Measurements from ENCODE around the gene KLRF2. TPM values are rescaled to one million over a fixed set of nuclear protein-coding genes. Genes with fewer than 3 reads are reported as not detected.

KLRF2 gene
- total RNA-seq, 1 experiment from 2014 or later: not detected

DNA sequence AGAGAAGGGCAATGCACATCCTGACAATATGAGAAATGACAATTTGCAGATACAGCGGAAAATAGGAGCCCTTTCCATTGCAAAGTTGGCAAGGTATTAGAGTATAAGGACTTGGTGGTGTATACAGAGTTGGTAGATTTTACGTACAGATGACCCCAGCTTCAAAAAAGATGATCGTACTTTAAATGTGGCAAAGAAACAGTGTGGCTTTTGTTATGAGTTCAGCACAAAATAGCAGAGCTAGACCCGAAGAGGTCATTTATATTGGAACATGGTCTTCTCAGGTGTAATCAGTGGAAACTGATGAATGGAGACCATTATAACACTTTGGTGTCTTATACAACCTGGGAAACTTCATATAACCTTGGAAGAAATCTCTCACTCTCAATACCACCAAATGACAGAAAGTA lies 14.4 kb upstream of the KLRF2 start:
- no CpG with 5 or more reads among the region's 4 CpGs for WGBS (ENCODE audit: extremely low coverage, insufficient read length, low lambda C conversion rate)
- Histone ChIP-seq H2BK20ac (ENCODE audit: low read depth, low read length, poor library complexity, severe bottlenecking) (no peak overlapping the region), H3K4me1 (ENCODE audit: insufficient read depth, low read length) (no peaks in the 10 kb centered on the region; the same call in 1 of the 2 replicates), H3K79me1 (ENCODE audit: insufficient read depth, low read depth, low read length, poor library complexity, severe bottlenecking) (no peaks in the 10 kb centered on the region), H3K27ac (ENCODE audit: insufficient read length, low read depth, low read length) (no peak overlapping the region), H4K20me1 (ENCODE audit: control insufficient read depth, insufficient read depth, insufficient read length) (no peaks in the 10 kb centered on the region), H3K18ac (ENCODE audit: insufficient read length, low read depth, low read length) (no peak overlapping the region), H2AK5ac (ENCODE audit: insufficient read length, low read length) (no peak overlapping the region), H2BK120ac (ENCODE audit: low read depth, low read length, poor library complexity, severe bottlenecking) (no peak overlapping the region), H3T11ph (ENCODE audit: low read length) (no peak overlapping the region), H3K9me3 (ENCODE audit: control insufficient read depth, low read depth, low read length) (no peaks in the 10 kb centered on the region), H3K14ac (ENCODE audit: insufficient read depth, low read length) (no peak overlapping the region), H3K79me2 (ENCODE audit: insufficient read depth, low read length) (no peaks in the 10 kb centered on the region), H3K4ac (ENCODE audit: low read depth, low read length) (no peak overlapping the region), H4K91ac (ENCODE audit: insufficient read length, low read depth, low read length) (no peak overlapping the region), H2BK5ac (ENCODE audit: insufficient read length, low read length) (no peak overlapping the region), H3K27me3 (ENCODE audit: insufficient read depth, low read length) (no peaks in the 10 kb centered on the region), H2AFZ (ENCODE audit: low read length) (no peak overlapping the region), H4K5ac (ENCODE audit: insufficient read length, low read depth, low read length) (no peak overlapping the region), H2BK12ac (ENCODE audit: insufficient read length, low read depth, low read length) (no peak overlapping the region), H3K9ac (ENCODE audit: extremely low read depth, insufficient read length, low read length) (no peak overlapping the region), H2BK15ac (ENCODE audit: low read depth, low read length) (no peak overlapping the region), H4K8ac (replicated peaks; ENCODE audit: insufficient read length, low read depth, low read length) (no peak overlapping the region), H3K4me2 (ENCODE audit: insufficient read depth, insufficient read length, low read length) (no peak overlapping the region), H3K23me2 (ENCODE audit: insufficient read length, low read depth, low read length, poor library complexity, severe bottlenecking) (no peaks in the 10 kb centered on the region), H3K56ac (ENCODE audit: insufficient read length, low read depth, low read length) (no peak overlapping the region), H3K23ac (ENCODE audit: insufficient read length, low read depth, low read length) (no peak overlapping the region)
- H3K27me3 Mint-ChIP-seq (ENCODE audit: low read depth): no peaks in the 10 kb centered on the region
- H3K4me1 Mint-ChIP-seq: peaks cover 18 to 20% of the 10 kb centered on the region in 2 experiments
- no peak overlapping the region for H3K4me3 Mint-ChIP-seq
- no peak for DNase-seq
- no peak overlapping the region for H3K27ac Mint-ChIP-seq
- TF ChIP-seq, protein P1, sequence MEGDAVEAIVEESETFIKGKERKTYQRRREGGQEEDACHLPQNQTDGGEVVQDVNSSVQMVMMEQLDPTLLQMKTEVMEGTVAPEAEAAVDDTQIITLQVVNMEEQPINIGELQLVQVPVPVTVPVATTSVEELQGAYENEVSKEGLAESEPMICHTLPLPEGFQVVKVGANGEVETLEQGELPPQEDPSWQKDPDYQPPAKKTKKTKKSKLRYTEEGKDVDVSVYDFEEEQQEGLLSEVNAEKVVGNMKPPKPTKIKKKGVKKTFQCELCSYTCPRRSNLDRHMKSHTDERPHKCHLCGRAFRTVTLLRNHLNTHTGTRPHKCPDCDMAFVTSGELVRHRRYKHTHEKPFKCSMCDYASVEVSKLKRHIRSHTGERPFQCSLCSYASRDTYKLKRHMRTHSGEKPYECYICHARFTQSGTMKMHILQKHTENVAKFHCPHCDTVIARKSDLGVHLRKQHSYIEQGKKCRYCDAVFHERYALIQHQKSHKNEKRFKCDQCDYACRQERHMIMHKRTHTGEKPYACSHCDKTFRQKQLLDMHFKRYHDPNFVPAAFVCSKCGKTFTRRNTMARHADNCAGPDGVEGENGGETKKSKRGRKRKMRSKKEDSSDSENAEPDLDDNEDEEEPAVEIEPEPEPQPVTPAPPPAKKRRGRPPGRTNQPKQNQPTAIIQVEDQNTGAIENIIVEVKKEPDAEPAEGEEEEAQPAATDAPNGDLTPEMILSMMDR (conservative IDR thresholded peaks at IDR 0.05): no peak
- H3K36me3 Mint-ChIP-seq (ENCODE audit: insufficient read depth in 1 of 3, low read depth in 3 of 3): no peaks in the 10 kb centered on the region
- H3K9me3 Mint-ChIP-seq: no peaks in the 10 kb centered on the region

Data from H9 (cell line).